ENCODE measurements around the gene MIAT.
"Not testable (repeated sequence)": the region's sequence is repeated elsewhere in the genome, so short reads cannot be mapped to it uniquely, and the experiment has no call there.

MIAT gene

GRCh38 chr22:26656891-26657851 lies at the start of gene MIAT:
Gene MIAT (plus strand): TSS chr22:26657588.
- no peak for DNase-seq (ENCODE audit: low read depth)

GRCh38 chr22:26608129-26608528 lies 49.3 kb upstream of the MIAT start:
- DNase-seq (ENCODE audit: low read depth), result no peak

GRCh38 chr22:26609287-26609686 lies 48.1 kb upstream of the MIAT start:
- DNase-seq (ENCODE audit: low read depth), result no peak

- DNase-seq (ENCODE audit: low read depth), result peak; percentile 82
Measured at GRCh38 chr22:26610072-26610958, 47.1 kb upstream of the MIAT start.

GRCh38 chr22:26610996-26611395 lies 46.4 kb upstream of the MIAT start:
- DNase-seq (ENCODE audit: low read depth), result no peak

GRCh38 chr22:26612652-26613051 lies 44.7 kb upstream of the MIAT start:
- no peak for DNase-seq (ENCODE audit: low read depth)

- not testable (repeated sequence) for DNase-seq (ENCODE audit: low read depth)
Measured at GRCh38 chr22:26613753-26614152, 43.6 kb upstream of the MIAT start.

GRCh38 chr22:26614322-26614721 lies 43.1 kb upstream of the MIAT start:
- DNase-seq (ENCODE audit: low read depth), result no peak

GRCh38 chr22:26615149-26615548 lies 42.2 kb upstream of the MIAT start:
- DNase-seq (ENCODE audit: low read depth), result no peak

DNA sequence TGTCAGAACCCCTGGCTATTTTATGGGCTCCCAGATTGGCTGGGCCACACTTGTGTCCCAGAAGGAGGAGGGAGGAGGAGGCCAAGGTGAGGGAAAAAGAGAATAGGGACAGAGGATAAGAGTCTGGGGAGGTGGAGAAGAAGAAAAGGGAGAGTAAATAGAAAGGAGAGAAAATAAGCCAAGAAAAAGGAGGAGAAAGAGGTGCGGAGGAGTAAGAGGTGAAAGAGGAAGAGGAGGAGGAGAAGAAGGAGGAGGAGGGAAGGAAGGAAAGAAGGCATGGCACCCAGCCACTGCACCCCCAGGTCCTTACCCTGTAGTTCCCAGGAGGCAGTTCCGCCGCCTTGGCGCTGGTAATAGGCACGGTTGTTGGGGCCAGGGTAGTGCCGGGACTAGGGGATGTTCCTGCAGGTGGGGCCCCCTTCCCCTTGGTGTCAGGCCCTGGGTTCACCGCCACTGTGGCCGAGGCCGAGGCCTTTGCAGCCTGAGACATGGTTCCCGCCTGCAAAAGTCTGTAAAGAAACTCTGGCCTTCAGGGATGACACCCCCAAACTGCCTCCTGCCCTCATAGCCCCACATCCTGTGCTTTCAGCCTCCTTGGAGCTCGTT lies 41.5 kb upstream of the MIAT start:
- DNase-seq (ENCODE audit: low read depth), result no peak

DNA sequence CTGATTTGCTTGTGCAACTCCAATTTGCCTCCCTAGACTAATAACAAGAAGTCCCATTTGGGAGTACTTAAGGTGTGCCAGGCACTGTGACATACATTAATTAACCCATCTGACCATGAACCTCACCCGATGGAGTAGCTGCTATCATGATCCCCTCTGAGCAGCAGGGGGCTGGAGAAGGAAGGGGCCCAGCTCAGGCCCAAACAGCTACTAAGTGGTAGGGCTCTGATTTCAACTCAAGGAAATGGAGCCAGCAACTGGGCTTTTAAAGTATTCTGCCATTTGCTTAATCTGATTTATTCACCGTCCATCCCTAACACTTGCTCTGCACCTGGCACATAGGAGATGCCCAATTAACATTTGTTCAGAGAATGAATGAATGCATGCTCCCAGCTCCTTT lies 40.7 kb upstream of the MIAT start:
- DNase-seq (ENCODE audit: low read depth), result no peak

DNA sequence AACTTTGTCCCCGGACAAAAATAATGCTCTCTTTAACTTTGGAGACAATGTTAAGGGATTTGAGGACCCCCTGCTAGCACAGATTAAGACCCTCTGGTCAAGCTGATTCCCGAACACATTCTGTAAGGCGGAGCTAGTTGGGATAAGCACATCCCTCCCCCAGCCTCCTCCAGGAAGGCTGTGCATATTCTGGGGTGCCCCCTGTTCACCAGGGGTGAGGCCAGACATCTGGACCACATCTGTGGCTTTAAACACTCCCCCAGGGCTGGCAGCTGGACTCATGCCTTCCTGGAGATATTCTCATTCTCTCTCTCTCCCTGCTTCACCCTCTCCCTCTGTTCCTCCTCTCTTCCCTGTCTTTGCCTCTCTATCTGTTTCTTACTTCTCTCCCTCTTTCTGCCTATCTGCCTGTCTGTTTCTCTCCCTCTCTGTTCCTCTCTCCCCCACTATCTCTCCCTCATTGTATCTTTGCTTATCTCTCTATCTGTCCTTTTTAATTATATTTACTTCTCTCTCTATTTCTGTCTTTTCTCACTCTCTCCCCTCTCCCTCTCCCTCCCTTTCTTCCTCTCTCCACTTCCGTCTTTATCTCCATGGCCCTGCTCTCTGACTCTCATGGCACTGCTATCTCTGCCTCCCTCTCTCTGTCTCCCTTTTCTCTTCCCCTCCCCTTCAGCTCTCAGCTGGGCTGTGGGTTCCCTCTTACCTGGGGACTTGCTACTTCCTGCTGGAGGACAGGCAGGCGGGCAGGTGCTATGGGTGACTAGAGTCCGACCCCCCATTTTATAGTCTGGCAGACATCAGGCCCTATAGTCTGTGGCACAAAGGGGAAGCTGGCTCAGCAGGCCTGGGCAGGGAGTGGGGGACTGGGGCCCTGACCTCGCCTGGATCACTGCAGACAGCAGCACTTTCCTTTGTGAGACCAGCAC lies 39.9 kb upstream of the MIAT start, which contains the start of gene CRYBB1:
Gene CRYBB1 (minus strand): TSS at position 757 of the 929 bp plus-strand sequence. CDS start 1,708 bp downstream, outside the sequence.
- DNase-seq (ENCODE audit: low read depth), result no peak

- no peak for DNase-seq (ENCODE audit: low read depth)
Measured at GRCh38 chr22:26618455-26618854, 38.9 kb upstream of the MIAT start.

- no peak for DNase-seq (ENCODE audit: low read depth)
Measured at GRCh38 chr22:26619510-26619909, 37.9 kb upstream of the MIAT start.

- no peak for DNase-seq (ENCODE audit: low read depth)
Measured at GRCh38 chr22:26620197-26620596, 37.2 kb upstream of the MIAT start.

DNA sequence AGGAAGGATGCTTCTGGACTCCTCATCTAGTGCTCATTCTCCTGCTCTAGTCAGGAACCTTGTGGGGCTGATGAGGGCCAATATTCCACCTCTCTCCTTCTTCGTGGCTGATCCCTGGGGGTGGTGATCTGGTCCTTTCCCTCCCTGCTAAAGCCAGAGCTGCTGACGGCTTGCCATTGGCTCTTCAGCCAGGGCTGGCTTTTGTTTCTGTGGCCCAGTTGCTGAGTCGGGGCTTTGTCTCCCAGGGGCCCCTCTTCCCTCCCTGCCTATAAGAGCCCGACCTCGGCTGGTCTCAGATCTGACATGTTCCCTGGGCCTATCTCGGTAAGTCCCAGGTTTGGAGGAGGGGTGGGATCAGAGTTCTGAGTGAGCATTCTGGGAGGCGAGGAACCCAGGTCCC lies 35.7 kb upstream of the MIAT start, which contains the start of gene CRYBA4:
Gene CRYBA4 (plus strand): TSS at position 301 of the 400 bp plus-strand sequence. CDS start 634 bp downstream, outside the sequence.
- no peak for DNase-seq (ENCODE audit: low read depth)

DNA sequence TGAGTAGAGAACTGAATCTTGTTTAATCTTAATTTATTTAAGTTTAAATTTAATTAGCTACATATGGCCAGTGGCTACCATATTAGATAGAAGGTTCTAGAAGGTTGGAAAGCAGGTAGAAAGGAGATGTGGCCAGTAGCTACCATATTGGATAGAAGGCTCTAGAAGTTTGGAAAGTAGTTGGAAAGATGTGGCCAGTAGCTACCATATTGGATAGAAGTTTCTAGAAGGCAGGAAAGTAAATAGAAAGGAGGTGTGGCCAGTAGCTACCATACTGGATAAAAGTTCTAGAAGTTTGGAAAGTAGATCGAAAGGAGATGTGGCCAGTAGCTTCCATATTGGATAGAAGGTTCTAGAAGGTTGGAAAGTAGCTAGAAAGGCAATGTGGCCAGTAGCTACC lies 33.4 kb upstream of the MIAT start:
- DNase-seq (ENCODE audit: low read depth), result no peak

GRCh38 chr22:26624803-26625202 lies 32.6 kb upstream of the MIAT start:
- DNase-seq (ENCODE audit: low read depth), result no peak

GRCh38 chr22:26629988-26630761 lies 27.2 kb upstream of the MIAT start:
- no peak for DNase-seq (ENCODE audit: low read depth)

- no peak for DNase-seq (ENCODE audit: low read depth)
Measured at GRCh38 chr22:26631282-26631681, 26.1 kb upstream of the MIAT start.
